SU-DHL-6 (cell line): ENCODE measurements around the gene DIAPH1.

ENCODE experiments used
- CTCF ChIP-seq: fragments of 200-600 bp; sonication (generic); IDR thresholded peaks from one replicate; pipeline ENCODE4 v1.5.1; 2017; ENCODE audit warnings: antibody characterized with exemption, mild to moderate bottlenecking, low read length, moderate library complexity; ENCODE audit not compliant: insufficient read depth, poor library complexity, severe bottlenecking
- EZH2phosphoT487 ChIP-seq: fragments of 200-600 bp; sonication (generic), shearing (Covaris generic); conservative IDR thresholded peaks from 2 replicates; pipeline ENCODE4 v1.6.1; 2018; ENCODE audit warnings: mild to moderate bottlenecking, antibody characterized with exemption, low read length, moderate library complexity, mixed read lengths

DNA sequence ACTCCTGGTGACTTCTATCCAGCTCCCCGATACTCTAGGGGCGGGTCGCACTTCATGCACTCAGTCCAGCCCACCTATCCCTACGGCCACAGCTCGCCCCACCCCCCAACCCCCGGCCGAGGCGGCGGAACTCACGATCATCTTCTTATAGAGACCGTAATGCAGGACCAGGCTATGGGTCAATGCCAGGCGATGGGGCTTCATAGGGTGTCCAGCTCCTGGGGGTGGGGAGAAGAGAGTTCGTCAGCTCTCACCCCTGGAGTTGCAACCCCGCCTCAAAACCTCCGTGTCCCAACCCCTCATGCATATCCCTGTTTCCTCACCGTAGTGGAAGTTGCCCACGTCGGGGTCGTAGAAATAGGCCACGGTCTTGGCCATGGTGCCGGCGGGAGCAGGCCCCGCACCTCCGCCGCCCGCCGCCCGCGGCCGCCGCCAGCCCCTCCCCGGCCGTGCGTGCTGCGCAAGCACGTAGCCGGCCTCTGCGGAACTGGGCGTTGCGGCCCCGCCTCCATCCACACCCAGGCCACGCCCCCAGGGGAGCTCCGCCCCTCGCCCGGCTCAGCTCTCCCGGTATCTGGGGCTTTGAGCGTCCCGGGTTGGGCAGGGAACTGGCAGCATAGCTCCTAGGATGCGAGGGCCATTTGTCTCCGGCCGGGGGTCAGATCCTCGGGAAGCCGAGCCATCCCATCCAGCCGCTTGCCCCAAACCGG, 17.8 kb upstream of the DIAPH1 start, which contains the start of the genes HDAC3 and RELL2:
- TF ChIP-seq CTCF (no peak), EZH2phosphoT487 (no peak)
